GM12801 (cell line): ENCODE data around the gene IGFBP7.

ENCODE experiments used
- CTCF ChIP-seq: IDR thresholded peaks from one replicate; pipeline ENCODE4 v1.5.1; 2011; ENCODE audit warnings: control low read depth; ENCODE audit not compliant: insufficient read length; ENCODE audit errors: extremely low read depth

Gene IGFBP7

GRCh38 chr4:57116245-57116644 lies 6.1 kb upstream of the IGFBP7 start:
- no peak for TF ChIP-seq CTCF

- TF ChIP-seq CTCF = no peak
These were observed 4.8 kb upstream of the IGFBP7 start for GRCh38 chr4:57114973-57115372.

- no peak for TF ChIP-seq CTCF
These were observed 3.7 kb upstream of the IGFBP7 start for GRCh38 chr4:57113870-57114269.

- TF ChIP-seq CTCF = no peak
These were observed 691 bp upstream of the IGFBP7 start for GRCh38 chr4:57110640-57111511.

GRCh38 chr4:57109411-57109846 lies 756 bp downstream of the IGFBP7 start:
- TF ChIP-seq CTCF = no peak

- TF ChIP-seq CTCF = no peak
These were observed 4.0 kb downstream of the IGFBP7 start for GRCh38 chr4:57106181-57106580.

- no peak for TF ChIP-seq CTCF
These were observed 5.3 kb downstream of the IGFBP7 start for GRCh38 chr4:57104706-57105560.
